ENCODE results near the gene FTCD. TPM values are rescaled to one million over a fixed set of nuclear protein-coding genes. Genes with fewer than 3 reads are reported as not detected.
"Not testable (repeated sequence)": the region's sequence is repeated elsewhere in the genome, so short reads cannot be mapped to it uniquely, and the experiment has no call there.

Gene FTCD
- total RNA-seq, 1 donor = 0.36 TPM

DNA sequence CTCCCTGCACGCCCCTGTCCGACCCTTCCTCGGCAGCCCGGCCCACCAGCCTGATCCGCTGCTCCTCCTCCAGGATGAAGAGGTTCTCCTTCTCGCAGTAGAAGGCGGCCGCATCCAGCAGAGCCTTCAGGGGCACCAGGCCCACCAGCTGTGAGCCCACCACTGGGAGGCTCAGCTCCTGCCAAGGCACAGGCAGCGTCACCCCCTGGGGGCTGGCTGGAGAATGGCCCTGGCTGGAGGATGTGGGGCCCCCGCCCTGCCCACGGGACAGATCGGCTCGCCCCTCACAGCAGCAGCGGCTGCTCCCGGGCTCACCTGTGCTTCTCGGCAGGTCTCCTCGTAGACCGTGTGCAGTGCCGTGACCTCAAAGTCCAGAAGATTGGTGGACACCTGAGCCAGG is 5.3 kb downstream of the FTCD start:
- Histone ChIP-seq H3K36me3 (ENCODE audit: insufficient read depth, low read length) (no peaks in the 10 kb centered on the region), H3K27ac (ENCODE audit: low read depth, low read length) (no peak overlapping the region), H2AFZ (ENCODE audit: low read length) (no peak overlapping the region), H3K4me3 (ENCODE audit: insufficient read depth, low read length) (no peak overlapping the region), H4K20me1 (ENCODE audit: insufficient read depth, low read length) (no peaks in the 10 kb centered on the region), H3K9me3 (ENCODE audit: low read depth, low read length) (no peaks in the 10 kb centered on the region), H3K79me2 (ENCODE audit: insufficient read depth, low read length) (no peaks in the 10 kb centered on the region), H3K4me1 (ENCODE audit: insufficient read depth, low read length) (peaks cover 4% of the 10 kb centered on the region), H3K27me3 (ENCODE audit: insufficient read depth, low read length) (no peaks in the 10 kb centered on the region), H3K4me2 (ENCODE audit: insufficient read depth, low read length) (no peak overlapping the region)
- TF ChIP-seq, protein P1, sequence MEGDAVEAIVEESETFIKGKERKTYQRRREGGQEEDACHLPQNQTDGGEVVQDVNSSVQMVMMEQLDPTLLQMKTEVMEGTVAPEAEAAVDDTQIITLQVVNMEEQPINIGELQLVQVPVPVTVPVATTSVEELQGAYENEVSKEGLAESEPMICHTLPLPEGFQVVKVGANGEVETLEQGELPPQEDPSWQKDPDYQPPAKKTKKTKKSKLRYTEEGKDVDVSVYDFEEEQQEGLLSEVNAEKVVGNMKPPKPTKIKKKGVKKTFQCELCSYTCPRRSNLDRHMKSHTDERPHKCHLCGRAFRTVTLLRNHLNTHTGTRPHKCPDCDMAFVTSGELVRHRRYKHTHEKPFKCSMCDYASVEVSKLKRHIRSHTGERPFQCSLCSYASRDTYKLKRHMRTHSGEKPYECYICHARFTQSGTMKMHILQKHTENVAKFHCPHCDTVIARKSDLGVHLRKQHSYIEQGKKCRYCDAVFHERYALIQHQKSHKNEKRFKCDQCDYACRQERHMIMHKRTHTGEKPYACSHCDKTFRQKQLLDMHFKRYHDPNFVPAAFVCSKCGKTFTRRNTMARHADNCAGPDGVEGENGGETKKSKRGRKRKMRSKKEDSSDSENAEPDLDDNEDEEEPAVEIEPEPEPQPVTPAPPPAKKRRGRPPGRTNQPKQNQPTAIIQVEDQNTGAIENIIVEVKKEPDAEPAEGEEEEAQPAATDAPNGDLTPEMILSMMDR (IDR thresholded peaks at IDR 0.05; ENCODE audit: extremely low read depth, low read depth, low read length) = no peak
- DNase-seq (ENCODE audit: insufficient read length, low spot score, missing footprints) = no peak

DNA sequence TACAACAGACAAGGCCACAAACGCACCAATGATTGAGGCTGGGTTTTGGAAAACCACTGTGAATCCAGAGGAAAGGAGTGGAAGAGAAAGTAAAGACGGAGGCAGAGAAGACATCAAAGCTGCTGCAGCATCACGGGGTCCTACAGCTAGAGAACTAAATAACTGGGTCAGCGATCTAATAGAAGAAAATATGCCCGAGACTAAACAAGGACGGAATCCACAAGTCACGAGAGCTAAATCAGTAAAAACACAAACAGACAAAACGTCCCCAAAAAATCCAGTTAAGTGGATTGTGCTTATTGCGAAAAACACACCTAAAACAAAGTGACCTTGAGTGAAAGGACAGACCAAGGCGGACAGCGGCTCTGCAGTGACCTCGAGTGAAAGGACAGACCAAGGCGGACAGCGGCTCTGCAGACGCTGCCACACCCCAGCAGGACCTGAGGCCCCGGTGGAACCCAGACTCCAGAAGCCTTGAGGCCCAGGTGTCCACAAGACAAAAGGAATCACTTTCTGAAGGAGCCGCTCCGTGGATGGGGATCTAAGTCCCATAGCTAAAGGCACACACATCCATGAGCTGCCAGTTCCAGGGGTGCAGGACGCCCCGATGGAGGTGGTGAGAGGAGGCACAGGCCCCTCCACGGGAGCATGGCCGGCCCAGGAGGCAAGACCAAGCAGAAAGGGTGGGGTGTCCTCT is 6.0 kb downstream of the FTCD start:
- Histone ChIP-seq H3K27ac (ENCODE audit: low read depth, low read length) (no peak overlapping the region), H3K4me1 (ENCODE audit: insufficient read depth, low read length) (peaks cover 4% of the 10 kb centered on the region), H3K9me3 (ENCODE audit: low read depth, low read length) (no peaks in the 10 kb centered on the region), H3K4me3 (ENCODE audit: insufficient read depth, low read length) (no peak overlapping the region), H4K20me1 (ENCODE audit: insufficient read depth, low read length) (no peaks in the 10 kb centered on the region), H3K79me2 (ENCODE audit: insufficient read depth, low read length) (no peaks in the 10 kb centered on the region), H3K36me3 (ENCODE audit: insufficient read depth, low read length) (no peaks in the 10 kb centered on the region), H2AFZ (ENCODE audit: low read length) (no peak overlapping the region), H3K4me2 (ENCODE audit: insufficient read depth, low read length) (no peak overlapping the region), H3K27me3 (ENCODE audit: insufficient read depth, low read length) (no peaks in the 10 kb centered on the region)
- peak; percentile 74 for DNase-seq (ENCODE audit: insufficient read length, low spot score, missing footprints)
- TF ChIP-seq, protein P1 (IDR thresholded peaks at IDR 0.05; ENCODE audit: extremely low read depth, low read depth, low read length) = no peak

DNA sequence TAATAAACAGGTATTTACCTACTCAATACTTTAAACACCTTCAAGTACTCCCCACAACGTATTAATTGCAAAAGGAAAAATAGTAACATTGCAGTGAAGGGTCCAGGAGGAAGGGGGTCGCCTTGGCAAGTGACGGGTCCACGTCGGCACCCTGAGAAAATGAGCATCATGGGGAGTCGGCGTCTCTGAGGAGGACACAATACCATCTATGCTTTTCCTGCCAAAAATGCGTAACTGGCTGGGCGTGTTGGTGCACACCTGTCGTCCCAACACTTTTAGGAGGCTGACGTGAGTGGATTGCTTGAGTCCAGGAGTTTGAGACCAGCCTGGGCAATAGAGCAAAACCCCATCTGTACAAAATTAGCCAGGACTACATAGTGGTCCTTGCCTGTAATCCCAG is 7.3 kb downstream of the FTCD start:
- Histone ChIP-seq H3K4me3 (ENCODE audit: insufficient read depth, low read length) (no peak overlapping the region), H4K20me1 (ENCODE audit: insufficient read depth, low read length) (no peaks in the 10 kb centered on the region), H3K27me3 (ENCODE audit: insufficient read depth, low read length) (no peaks in the 10 kb centered on the region), H3K27ac (ENCODE audit: low read depth, low read length) (no peak overlapping the region), H3K4me1 (ENCODE audit: insufficient read depth, low read length) (peaks cover 4% of the 10 kb centered on the region), H2AFZ (ENCODE audit: low read length) (no peak overlapping the region), H3K36me3 (ENCODE audit: insufficient read depth, low read length) (no peaks in the 10 kb centered on the region), H3K79me2 (ENCODE audit: insufficient read depth, low read length) (no peaks in the 10 kb centered on the region), H3K9me3 (ENCODE audit: low read depth, low read length) (no peaks in the 10 kb centered on the region), H3K4me2 (ENCODE audit: insufficient read depth, low read length) (no peak overlapping the region)
- TF ChIP-seq, protein P1 (IDR thresholded peaks at IDR 0.05; ENCODE audit: extremely low read depth, low read depth, low read length) = no peak
- peak; percentile 51 for DNase-seq (ENCODE audit: insufficient read length, low spot score, missing footprints)

DNA sequence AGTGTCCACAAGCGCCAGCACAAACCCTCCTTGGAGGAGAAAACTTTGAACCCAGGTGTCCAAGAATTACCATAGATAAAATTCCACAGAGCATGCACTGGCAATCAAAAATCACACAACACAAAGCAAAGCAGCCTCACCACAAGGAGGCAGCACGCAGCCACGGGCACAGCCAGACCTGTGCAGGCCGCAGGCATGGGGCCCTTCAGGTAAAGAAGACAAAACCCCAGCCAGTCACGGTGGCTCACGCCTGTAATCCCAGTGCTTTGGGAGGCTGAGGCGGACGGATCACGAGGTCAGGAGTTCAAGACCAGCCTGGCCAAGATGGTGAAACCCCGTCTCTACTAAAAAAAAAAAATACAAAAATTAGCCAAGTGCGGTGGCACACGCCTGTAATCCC is 8.0 kb downstream of the FTCD start:
- TF ChIP-seq, protein P1 (IDR thresholded peaks at IDR 0.05; ENCODE audit: extremely low read depth, low read depth, low read length) = peak; percentile 54
- not testable (repeated sequence) for H3K27me3 ChIP-seq (ENCODE audit: insufficient read depth, low read length); H3K4me1 ChIP-seq (ENCODE audit: insufficient read depth, low read length); H3K9me3 ChIP-seq (ENCODE audit: low read depth, low read length); H3K27ac ChIP-seq (ENCODE audit: low read depth, low read length); H3K36me3 ChIP-seq (ENCODE audit: insufficient read depth, low read length); H3K79me2 ChIP-seq (ENCODE audit: insufficient read depth, low read length); H3K4me2 ChIP-seq (ENCODE audit: insufficient read depth, low read length); H2AFZ ChIP-seq (ENCODE audit: low read length); H3K4me3 ChIP-seq (ENCODE audit: insufficient read depth, low read length); H4K20me1 ChIP-seq (ENCODE audit: insufficient read depth, low read length)
- DNase-seq (ENCODE audit: insufficient read length, low spot score, missing footprints) = peak; percentile 94
